GM23338 (cell line): ENCODE measurements around the gene MMP17.

ENCODE experiments used
- CREB1 ChIP-seq: fragments of 250-450 bp; sonication (Bioruptor Pico); IDR thresholded peaks from 2 replicates; pipeline ENCODE4 v1.5.0; 2020; ENCODE audit warnings: low read depth, mild to moderate bottlenecking, moderate library complexity
- CTCF ChIP-seq, 2 experiments: fragments of 200-600 bp in 1 of 2; sonication (generic) in 1 of 2; conservative IDR thresholded peaks; 2 replicates each; pipeline versions ENCODE4 v1.5.1 to v1.6.1; 2016 to 2017; ENCODE audit warnings: antibody characterized with exemption in 2 of 2, low read depth in 2 of 2, mild to moderate bottlenecking in 2 of 2, moderate library complexity in 1 of 2
- ETS1 ChIP-seq: IDR thresholded peaks from 2 replicates; pipeline ENCODE4 v1.6.1; 2016; ENCODE audit warnings: antibody characterized with exemption
- EZH2 ChIP-seq: fragments of 200-600 bp; sonication (generic); IDR thresholded peaks from one replicate; pipeline ENCODE4 v1.8.0; 2017; ENCODE audit warnings: antibody characterized with exemption, mild to moderate bottlenecking, low read depth; ENCODE audit not compliant: unreplicated experiment
- EZH2phosphoT487 ChIP-seq: fragments of 200-600 bp; sonication (generic); IDR thresholded peaks from one replicate; pipeline ENCODE4 v1.8.1; 2018; ENCODE audit warnings: antibody characterized with exemption; ENCODE audit not compliant: unreplicated experiment
- NANOG ChIP-seq: IDR thresholded peaks from 2 replicates; pipeline ENCODE4 v1.6.1; 2016; ENCODE audit warnings: antibody characterized with exemption, borderline replicate concordance
- POLR2AphosphoS5 ChIP-seq: IDR thresholded peaks from 2 replicates; pipeline ENCODE4 v1.6.1; 2016; ENCODE audit warnings: antibody characterized with exemption, low read depth

DNA sequence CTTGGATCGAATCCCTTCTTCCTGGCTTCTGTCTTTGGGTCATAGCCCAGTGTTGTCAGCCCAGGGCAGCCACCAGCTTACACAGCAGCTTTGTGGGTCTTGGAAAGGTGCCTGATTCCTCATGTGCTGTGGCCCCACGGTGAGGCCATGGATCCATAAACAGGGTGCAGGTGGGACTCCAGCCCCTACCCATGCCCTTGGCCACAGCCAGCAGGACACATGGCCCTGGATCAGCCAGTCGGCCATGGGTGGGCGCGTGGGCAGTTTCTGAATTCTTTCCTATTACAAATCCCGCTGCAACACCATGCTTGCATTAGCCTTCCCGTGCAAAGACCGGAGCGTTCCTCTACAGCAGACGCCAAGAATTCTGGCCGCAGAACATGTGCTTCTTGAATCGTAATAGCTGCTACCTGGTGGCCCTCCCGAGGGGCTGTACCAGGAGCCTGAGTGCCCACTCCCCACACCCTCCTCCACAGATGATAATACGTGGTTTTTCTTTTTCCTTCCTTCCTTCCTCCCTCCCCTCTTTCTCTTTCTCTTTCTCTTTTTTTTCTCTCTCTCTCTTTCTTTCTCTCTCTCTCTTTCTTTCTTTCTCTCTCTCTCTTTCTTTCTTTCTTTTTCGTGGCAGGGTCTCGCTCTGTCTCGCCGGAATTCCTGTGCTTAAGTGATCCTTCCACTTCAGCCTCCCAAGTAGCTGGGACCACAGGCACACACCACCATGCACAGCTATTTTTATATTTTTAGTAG lies 2.9 kb upstream of the MMP17 start:
- TF ChIP-seq CTCF (conservative IDR thresholded peaks at IDR 0.05; ENCODE audit: low read depth in 2 of 2) (no peak), CREB1 (CRISPR knock-in tag) (no peak), EZH2phosphoT487 (no peak), EZH2 (no peak), POLR2AphosphoS5 (no peak), NANOG (no peak), ETS1 (no peak)
